Gastroesophageal sphincter (tissue), 3 donors: ENCODE results near the gene GMNN.

Source experiments
- POLR2A ChIP-seq, 2 donors: fragments of 450-650 bp; IDR thresholded peaks; one replicate each; pipeline ENCODE4 v1.6.1; 2017; ENCODE audit warnings: antibody characterized with exemption in 2 of 2, mild to moderate bottlenecking in 2 of 2, moderate library complexity in 1 of 2
- TF ChIP-seq, protein P1 (sequence below), 4 experiments: fragments of 200-600 bp in 2 of 4; fragments of 450-650 bp in 2 of 4; sonication (generic) in 1 of 4; IDR thresholded peaks; one replicate each; pipeline ENCODE4 v1.5.1; 2017 to 2019; ENCODE audit warnings: antibody characterized with exemption in 4 of 4, mild to moderate bottlenecking in 2 of 4, moderate library complexity in 2 of 4

DNA sequence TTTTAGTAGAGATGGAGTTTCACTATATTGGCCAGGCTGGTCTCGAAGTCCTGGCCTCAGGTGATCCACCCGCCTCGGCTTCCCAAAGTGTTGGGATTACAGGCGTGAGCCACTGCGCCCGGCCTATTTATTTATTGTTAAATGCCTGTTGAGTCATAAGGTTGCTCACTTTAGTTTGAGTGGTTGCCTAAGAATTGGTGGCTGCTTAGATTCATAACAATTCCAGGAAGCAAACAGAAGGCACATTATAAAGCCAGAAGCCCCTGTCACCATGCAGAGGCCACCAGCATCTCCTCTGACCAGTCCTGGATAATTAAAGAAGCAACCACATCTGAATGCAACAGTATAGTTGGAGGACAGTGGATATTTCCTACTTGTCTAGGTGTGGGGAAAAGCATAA is 48.0 kb downstream of the GMNN start:
- no peak for TF ChIP-seq POLR2A (IDR thresholded peaks at IDR 0.05)
- TF ChIP-seq, protein P1, sequence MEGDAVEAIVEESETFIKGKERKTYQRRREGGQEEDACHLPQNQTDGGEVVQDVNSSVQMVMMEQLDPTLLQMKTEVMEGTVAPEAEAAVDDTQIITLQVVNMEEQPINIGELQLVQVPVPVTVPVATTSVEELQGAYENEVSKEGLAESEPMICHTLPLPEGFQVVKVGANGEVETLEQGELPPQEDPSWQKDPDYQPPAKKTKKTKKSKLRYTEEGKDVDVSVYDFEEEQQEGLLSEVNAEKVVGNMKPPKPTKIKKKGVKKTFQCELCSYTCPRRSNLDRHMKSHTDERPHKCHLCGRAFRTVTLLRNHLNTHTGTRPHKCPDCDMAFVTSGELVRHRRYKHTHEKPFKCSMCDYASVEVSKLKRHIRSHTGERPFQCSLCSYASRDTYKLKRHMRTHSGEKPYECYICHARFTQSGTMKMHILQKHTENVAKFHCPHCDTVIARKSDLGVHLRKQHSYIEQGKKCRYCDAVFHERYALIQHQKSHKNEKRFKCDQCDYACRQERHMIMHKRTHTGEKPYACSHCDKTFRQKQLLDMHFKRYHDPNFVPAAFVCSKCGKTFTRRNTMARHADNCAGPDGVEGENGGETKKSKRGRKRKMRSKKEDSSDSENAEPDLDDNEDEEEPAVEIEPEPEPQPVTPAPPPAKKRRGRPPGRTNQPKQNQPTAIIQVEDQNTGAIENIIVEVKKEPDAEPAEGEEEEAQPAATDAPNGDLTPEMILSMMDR (IDR thresholded peaks at IDR 0.05), result no peak
